Measurements from ENCODE around the gene SLC16A11. TPM values are rescaled to one million over a fixed set of nuclear protein-coding genes. Genes with fewer than 3 reads are reported as not detected.
A peak's percentile ranks its signal among the peaks of the same experiment; 100 is the strongest.

SLC16A11 gene
- total and polyA plus RNA-seq, 9 of the 15 experiments (the other 6 are each of a cell fraction or from before 2014, with no cell fraction given), result not detected

DNA sequence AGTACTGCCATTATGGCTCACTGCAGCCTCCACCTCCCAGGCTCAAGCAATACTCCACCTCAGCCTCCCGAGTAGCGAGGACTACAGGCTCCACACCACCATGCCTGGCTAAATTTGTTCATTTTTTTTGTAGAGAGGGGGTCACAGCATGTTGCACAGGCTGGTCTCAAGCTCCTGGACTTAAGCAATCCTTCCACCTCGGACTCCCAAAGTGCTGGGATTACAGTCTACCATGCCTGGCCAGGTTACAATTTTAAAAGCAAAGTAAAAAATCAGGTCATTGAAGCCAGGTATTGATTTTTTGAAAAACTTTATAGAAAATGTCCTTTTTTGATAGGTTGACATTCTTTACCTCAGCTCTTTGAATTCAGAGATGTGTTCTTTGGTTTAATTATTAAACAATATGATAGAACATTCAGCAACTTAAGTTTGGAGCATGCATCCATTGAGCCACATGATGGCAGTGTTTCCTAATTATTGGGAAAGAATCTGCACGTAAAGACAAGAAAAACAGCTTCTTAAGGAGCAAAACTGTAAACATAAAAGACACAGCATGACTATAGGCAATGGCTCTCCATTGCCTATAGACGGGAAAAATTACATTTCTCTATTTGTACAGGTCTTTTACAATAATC, 1.7 kb upstream of the SLC16A11 start (continued):
- TF ChIP-seq, protein P1, sequence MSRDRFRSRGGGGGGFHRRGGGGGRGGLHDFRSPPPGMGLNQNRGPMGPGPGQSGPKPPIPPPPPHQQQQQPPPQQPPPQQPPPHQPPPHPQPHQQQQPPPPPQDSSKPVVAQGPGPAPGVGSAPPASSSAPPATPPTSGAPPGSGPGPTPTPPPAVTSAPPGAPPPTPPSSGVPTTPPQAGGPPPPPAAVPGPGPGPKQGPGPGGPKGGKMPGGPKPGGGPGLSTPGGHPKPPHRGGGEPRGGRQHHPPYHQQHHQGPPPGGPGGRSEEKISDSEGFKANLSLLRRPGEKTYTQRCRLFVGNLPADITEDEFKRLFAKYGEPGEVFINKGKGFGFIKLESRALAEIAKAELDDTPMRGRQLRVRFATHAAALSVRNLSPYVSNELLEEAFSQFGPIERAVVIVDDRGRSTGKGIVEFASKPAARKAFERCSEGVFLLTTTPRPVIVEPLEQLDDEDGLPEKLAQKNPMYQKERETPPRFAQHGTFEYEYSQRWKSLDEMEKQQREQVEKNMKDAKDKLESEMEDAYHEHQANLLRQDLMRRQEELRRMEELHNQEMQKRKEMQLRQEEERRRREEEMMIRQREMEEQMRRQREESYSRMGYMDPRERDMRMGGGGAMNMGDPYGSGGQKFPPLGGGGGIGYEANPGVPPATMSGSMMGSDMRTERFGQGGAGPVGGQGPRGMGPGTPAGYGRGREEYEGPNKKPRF (IDR thresholded peaks at IDR 0.05; ENCODE audit: low read depth, low read length), result no peak
- TF ChIP-seq MYNN (IDR thresholded peaks at IDR 0.05) (no peak), MYNN (CRISPR knock-in tag; IDR thresholded peaks at IDR 0.05) (no peak), GABPB2 (CRISPR knock-in tag; conservative IDR thresholded peaks at IDR 0.05) (no peak), TEAD2 (tag; IDR thresholded peaks at IDR 0.05) (no peak), ATF7 (IDR thresholded peaks at IDR 0.05) (0 out of 2 replicates have a peak, but pooled peaks have one; percentile 11), SMARCE1 (IDR thresholded peaks at IDR 0.05) (no peak), SIRT6 (IDR thresholded peaks at IDR 0.05; ENCODE audit: low read depth, low read length) (no peak), ZNF507 (tag; conservative IDR thresholded peaks at IDR 0.05) (no peak), ZNF3 (CRISPR knock-in tag; IDR thresholded peaks at IDR 0.05) (no peak), ZNF232 (CRISPR knock-in tag; IDR thresholded peaks at IDR 0.05) (no peak), MCM2 (IDR thresholded peaks at IDR 0.05; ENCODE audit: low read depth) (no peak), CXXC5 (CRISPR knock-in tag; IDR thresholded peaks at IDR 0.05) (no peak), FIP1L1 (IDR thresholded peaks at IDR 0.05; ENCODE audit: low read depth, low read length, poor library complexity, severe bottlenecking) (no peak), SP2 (IDR thresholded peaks at IDR 0.05; ENCODE audit: extremely low read depth, low read depth, low read length, poor library complexity, severe bottlenecking) (no peak), ZFP1 (CRISPR knock-in tag; IDR thresholded peaks at IDR 0.05) (peak; percentile 37; the same call in 1 of the 2 replicates), MYC (IDR thresholded peaks at IDR 0.05; ENCODE audit: low read depth, low read length) (no peak), MYC (CRISPR knock-in tag; IDR thresholded peaks at IDR 0.05; ENCODE audit: borderline replicate concordance, low read depth) (no peak), ZNF778 (CRISPR knock-in tag; IDR thresholded peaks at IDR 0.05) (no peak), BCOR (IDR thresholded peaks at IDR 0.05) (no peak)
- TF ChIP-seq, protein P2, sequence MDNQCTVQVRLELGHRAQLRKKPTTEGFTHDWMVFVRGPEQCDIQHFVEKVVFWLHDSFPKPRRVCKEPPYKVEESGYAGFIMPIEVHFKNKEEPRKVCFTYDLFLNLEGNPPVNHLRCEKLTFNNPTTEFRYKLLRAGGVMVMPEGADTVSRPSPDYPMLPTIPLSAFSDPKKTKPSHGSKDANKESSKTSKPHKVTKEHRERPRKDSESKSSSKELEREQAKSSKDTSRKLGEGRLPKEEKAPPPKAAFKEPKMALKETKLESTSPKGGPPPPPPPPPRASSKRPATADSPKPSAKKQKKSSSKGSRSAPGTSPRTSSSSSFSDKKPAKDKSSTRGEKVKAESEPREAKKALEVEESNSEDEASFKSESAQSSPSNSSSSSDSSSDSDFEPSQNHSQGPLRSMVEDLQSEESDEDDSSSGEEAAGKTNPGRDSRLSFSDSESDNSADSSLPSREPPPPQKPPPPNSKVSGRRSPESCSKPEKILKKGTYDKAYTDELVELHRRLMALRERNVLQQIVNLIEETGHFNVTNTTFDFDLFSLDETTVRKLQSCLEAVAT (IDR thresholded peaks at IDR 0.05), result no peak
- TF ChIP-seq, protein P3, sequence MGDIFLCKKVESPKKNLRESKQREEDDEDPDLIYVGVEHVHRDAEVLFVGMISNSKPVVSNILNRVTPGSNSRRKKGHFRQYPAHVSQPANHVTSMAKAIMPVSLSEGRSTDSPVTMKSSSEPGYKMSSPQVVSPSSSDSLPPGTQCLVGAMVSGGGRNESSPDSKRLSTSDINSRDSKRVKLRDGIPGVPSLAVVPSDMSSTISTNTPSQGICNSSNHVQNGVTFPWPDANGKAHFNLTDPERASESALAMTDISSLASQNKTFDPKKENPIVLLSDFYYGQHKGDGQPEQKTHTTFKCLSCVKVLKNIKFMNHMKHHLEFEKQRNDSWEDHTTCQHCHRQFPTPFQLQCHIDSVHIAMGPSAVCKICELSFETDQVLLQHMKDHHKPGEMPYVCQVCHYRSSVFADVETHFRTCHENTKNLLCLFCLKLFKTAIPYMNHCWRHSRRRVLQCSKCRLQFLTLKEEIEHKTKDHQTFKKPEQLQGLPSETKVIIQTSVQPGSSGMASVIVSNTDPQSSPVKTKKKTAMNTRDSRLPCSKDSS (IDR thresholded peaks at IDR 0.05; ENCODE audit: low read depth, partially characterized antibody), result no peak
- TF ChIP-seq, protein P4, sequence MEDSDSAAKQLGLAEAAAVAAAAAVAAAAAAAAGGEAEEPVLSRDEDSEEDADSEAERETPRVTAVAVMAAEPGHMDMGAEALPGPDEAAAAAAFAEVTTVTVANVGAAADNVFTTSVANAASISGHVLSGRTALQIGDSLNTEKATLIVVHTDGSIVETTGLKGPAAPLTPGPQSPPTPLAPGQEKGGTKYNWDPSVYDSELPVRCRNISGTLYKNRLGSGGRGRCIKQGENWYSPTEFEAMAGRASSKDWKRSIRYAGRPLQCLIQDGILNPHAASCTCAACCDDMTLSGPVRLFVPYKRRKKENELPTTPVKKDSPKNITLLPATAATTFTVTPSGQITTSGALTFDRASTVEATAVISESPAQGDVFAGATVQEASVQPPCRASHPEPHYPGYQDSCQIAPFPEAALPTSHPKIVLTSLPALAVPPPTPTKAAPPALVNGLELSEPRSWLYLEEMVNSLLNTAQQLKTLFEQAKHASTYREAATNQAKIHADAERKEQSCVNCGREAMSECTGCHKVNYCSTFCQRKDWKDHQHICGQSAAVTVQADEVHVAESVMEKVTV (CRISPR knock-in tag; IDR thresholded peaks at IDR 0.05), result peak; percentile 88
